Omental fat pad (tissue), 4 donors: ENCODE results near the gene SLC15A1. TPM values are rescaled to one million over a fixed set of nuclear protein-coding genes. Genes with fewer than 3 reads are reported as not detected.

ENCODE experiments used
- ATAC-seq: fragments of 150-250 bp; one replicate; pipeline ENCODE4 v1.9.1; 2016; ENCODE audit warnings: mild to moderate bottlenecking, moderate library complexity; ENCODE audit not compliant: low FRiP score
- DNase-seq: peaks from one replicate; pipeline ENCODE4 v3.0.0-alpha.2; 2019; ENCODE audit warnings: low spot score
- total RNA-seq, 4 donors: library from RNA; depleted of rRNA; stranded (reverse); fragments of >200 nt; gene quantifications; one replicate each; pipeline ENCODE4 v1.1.0, GENCODE V29; 2016
- TF ChIP-seq, protein P1 (sequence below), 3 donors: fragments of 450-650 bp; IDR thresholded peaks; one replicate each; pipeline ENCODE4 v1.5.1; 2016 to 2017; ENCODE audit warnings: antibody characterized with exemption in 3 of 3, mild to moderate bottlenecking in 3 of 3, moderate library complexity in 2 of 3

The SLC15A1 gene, protein sequence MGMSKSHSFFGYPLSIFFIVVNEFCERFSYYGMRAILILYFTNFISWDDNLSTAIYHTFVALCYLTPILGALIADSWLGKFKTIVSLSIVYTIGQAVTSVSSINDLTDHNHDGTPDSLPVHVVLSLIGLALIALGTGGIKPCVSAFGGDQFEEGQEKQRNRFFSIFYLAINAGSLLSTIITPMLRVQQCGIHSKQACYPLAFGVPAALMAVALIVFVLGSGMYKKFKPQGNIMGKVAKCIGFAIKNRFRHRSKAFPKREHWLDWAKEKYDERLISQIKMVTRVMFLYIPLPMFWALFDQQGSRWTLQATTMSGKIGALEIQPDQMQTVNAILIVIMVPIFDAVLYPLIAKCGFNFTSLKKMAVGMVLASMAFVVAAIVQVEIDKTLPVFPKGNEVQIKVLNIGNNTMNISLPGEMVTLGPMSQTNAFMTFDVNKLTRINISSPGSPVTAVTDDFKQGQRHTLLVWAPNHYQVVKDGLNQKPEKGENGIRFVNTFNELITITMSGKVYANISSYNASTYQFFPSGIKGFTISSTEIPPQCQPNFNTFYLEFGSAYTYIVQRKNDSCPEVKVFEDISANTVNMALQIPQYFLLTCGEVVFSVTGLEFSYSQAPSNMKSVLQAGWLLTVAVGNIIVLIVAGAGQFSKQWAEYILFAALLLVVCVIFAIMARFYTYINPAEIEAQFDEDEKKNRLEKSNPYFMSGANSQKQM
- total RNA-seq, result under 1 TPM in 2 of 4 donors, not detected in 2; 0.25 to 0.48 TPM

DNA sequence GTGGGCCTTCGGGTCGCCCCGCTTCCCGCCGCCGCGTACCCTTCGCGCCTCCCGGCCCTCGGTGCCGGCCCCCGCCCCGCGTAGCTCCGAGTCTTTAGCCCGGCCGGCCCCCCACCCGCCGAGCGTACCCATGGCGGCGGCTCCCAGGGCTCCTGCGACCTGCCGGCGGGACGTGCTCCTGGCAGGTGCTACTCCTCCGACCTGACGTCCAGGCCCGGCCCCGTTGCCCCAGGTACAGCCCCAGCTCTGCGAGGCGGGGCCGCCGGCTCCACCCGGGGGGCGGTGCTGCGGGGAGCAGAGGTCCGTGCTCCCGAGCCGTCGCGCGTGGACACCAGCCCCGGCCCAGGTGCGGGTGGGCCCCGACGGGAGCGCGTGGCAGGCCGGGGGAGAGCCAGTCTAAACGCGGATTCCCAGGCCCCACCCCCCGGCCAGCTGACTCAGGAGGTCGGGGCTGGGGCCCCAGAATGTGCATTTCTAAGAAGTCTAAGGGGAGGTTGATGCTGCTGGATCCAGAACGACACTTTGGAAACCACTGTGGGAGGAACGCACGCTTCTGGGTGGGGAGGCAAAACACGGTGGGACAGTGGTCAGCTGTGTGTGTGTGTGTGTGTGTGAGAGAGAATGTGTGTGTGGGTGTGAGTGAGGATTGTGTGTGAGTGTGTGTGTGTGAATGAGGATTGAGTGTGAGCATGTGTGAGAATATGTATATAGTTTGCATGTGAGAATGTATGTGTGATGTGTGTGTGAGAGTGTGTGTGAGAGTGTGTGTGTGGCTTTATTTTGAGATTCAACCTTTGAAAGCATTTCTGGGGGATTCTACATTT, at the start of gene SLC15A1:
Gene SLC15A1, minus strand, starts transcription at position 206 of the 824 bp plus-strand sequence. Its CDS starts 74 bp downstream, at position 132.
- DNase-seq (no peak), ATAC-seq (no peak)
- TF ChIP-seq, protein P1, sequence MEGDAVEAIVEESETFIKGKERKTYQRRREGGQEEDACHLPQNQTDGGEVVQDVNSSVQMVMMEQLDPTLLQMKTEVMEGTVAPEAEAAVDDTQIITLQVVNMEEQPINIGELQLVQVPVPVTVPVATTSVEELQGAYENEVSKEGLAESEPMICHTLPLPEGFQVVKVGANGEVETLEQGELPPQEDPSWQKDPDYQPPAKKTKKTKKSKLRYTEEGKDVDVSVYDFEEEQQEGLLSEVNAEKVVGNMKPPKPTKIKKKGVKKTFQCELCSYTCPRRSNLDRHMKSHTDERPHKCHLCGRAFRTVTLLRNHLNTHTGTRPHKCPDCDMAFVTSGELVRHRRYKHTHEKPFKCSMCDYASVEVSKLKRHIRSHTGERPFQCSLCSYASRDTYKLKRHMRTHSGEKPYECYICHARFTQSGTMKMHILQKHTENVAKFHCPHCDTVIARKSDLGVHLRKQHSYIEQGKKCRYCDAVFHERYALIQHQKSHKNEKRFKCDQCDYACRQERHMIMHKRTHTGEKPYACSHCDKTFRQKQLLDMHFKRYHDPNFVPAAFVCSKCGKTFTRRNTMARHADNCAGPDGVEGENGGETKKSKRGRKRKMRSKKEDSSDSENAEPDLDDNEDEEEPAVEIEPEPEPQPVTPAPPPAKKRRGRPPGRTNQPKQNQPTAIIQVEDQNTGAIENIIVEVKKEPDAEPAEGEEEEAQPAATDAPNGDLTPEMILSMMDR (IDR thresholded peaks at IDR 0.05), result no peak

DNA sequence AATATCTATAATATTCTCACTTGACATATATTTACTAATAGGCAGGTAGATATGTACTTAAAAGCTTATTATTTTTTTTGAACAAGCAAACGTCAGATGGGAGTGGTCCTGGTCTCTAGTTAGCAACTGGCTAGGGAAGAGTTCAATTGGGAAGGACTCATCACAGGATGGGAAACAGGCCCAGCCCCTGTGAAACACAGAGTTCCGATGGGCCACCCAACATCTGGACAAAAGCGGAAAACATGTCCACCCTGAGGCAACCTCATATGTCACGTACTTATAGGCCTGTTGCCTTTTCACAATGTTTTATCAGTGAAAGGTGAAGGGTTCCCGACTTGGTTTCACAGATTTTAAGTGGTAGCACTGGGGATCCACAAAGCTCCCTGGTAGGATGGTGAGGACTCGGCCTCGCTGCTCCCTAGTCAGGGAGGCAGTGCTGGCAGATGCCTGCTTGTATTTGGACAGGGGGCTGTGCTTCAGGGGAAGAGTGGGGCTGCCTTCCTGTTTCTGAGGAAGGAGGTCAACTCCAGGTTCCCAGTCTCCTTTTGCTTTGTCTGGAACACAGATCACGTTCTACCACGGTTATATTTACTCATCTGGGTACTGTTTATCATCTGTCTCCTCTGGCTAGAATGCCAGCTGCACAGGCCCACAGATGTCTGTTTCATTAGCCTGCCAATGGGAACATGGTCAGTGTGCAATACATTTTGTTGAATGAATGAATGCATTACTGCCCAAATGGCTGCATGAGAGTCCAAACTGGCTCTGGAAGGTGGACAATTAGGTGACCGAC, 49.4 kb upstream of the SLC15A1 start:
- TF ChIP-seq, protein P1 (IDR thresholded peaks at IDR 0.05), result no peak
- no peak for ATAC-seq

DNA sequence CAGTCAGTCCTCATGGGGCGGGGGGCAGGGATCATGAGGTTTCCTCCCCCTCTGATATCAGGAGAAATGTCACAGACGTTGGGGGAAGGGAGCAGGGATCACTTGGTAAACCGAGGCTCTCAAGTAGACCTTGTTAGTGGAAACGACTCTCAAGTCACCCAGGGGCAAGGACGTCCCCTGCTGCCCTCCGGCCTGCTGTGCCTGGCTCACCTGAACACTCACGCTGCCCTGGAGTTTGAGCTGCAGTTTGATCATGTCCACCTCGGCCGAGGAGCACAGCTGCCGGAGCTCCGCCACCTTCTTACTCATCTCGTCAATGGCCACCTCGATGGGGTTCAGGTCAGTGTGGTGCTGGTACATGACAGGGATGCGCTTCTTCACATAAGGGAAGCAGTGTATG, 47.6 kb upstream of the SLC15A1 start:
- DNase-seq, result no peak
- ATAC-seq, result no peak
- TF ChIP-seq, protein P1 (IDR thresholded peaks at IDR 0.05), result no peak

More for the DNA sequence above, 49.4 kb upstream of the SLC15A1 start:
- DNase-seq, result no peak

DNA sequence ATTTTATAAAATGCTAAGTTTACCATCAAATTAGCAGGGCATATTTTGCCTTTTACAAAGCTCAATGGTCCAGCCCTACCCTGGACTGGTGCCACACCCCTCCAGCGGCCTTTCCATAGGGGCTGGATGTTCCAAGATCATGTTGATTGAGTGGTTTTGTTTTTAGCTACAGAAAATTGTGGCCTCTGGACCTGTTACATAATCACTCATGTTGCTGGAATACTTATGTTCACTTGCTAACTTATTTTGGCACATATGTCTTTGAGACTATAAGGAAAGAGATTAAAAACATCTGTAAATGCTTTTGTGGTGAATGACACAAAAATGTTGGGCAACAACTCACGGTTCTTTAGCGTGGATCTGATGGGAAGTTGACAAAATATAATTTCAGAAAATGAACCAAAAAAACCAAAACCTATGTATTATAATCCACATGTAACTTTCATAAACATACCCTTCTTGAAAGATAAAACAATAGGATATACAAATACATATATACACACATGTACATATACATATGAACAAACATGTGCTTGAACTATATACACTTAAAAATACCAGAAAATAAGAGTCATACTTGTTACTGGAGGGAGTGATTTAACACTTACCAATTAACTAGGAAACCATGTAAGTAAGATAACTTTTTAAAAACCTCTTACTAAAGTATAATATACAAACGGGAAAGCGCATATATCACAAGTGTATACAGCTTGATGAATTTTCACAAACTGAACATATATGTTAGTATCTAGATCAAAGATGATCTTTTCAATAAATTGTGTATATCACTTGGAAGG, 46.6 kb upstream of the SLC15A1 start:
- TF ChIP-seq, protein P1 (IDR thresholded peaks at IDR 0.05), result no peak
- ATAC-seq, result no peak
- DNase-seq, result no peak

DNA sequence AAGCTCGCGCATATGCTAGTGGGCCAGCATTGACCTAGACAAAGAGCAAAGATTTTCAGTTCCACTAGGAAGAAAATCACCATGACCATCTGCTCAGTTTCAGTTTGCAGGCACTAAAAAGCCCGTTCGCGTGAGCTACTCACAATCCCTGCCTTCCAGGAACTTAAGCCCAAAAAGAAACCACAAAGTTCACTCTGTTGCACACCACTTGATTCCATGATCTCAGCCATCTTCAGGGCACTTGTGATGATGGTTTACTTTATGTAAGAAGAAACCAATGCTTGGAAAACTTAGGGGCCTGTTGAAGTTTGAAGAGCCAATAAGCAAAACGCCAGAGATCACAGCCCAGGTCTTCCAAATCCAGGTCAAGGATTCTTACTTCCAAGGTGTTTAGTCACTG, 45.0 kb upstream of the SLC15A1 start:
- no peak for ATAC-seq
- no peak for DNase-seq
- TF ChIP-seq, protein P1 (IDR thresholded peaks at IDR 0.05), result no peak
